Prostate gland (tissue), 2 donors: Measurements from ENCODE around the gene IFNA2.

Source experiments
- POLR2A ChIP-seq: fragments of 450-650 bp; IDR thresholded peaks from one replicate; pipeline ENCODE4 v1.6.1; 2016; ENCODE audit warnings: antibody characterized with exemption, mild to moderate bottlenecking
- POLR2AphosphoS5 ChIP-seq: sonication (generic); formaldehyde crosslinking; IDR thresholded peaks from one replicate; pipeline ENCODE4 v1.6.1; 2017; ENCODE audit warnings: antibody characterized with exemption
- TF ChIP-seq, protein P1 (sequence below), 4 experiments: fragments of 200-600 bp in 2 of 4; fragments of 450-650 bp in 2 of 4; sonication (generic) in 2 of 4; IDR thresholded peaks; 1 replicate in 3 of 4; 2 replicates in 1 of 4; pipeline ENCODE4 v1.5.1; 2016 to 2019; ENCODE audit warnings: antibody characterized with exemption in 4 of 4, mild to moderate bottlenecking in 2 of 4, moderate library complexity in 2 of 4

DNA sequence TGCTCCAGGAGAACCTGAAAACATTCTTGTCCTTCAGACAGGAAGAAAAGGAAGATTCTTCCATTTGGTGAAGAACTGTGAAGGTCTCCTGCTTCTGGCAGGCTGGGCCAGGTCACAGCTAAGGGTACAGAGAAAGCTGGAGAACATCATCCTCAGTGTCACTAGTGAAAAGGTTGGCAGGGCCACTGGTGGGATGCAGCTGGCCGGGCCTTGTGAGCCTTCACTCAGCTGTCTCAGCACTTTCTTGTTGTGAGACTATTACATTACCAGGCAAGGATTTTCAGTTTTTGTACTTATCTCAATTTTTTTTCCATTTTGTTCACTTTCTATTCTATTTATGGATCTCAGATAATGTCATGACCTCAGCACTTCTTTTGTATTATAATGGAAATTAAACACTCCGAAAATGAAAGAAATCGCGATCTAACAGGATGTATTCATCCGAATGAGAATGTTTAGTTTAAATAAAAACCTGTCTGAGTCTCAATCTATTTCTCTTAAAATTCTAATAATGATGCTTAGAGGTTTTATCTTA, 13.8 kb upstream of the IFNA2 start:
- TF ChIP-seq, protein P1, sequence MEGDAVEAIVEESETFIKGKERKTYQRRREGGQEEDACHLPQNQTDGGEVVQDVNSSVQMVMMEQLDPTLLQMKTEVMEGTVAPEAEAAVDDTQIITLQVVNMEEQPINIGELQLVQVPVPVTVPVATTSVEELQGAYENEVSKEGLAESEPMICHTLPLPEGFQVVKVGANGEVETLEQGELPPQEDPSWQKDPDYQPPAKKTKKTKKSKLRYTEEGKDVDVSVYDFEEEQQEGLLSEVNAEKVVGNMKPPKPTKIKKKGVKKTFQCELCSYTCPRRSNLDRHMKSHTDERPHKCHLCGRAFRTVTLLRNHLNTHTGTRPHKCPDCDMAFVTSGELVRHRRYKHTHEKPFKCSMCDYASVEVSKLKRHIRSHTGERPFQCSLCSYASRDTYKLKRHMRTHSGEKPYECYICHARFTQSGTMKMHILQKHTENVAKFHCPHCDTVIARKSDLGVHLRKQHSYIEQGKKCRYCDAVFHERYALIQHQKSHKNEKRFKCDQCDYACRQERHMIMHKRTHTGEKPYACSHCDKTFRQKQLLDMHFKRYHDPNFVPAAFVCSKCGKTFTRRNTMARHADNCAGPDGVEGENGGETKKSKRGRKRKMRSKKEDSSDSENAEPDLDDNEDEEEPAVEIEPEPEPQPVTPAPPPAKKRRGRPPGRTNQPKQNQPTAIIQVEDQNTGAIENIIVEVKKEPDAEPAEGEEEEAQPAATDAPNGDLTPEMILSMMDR (IDR thresholded peaks at IDR 0.05): no peak
- TF ChIP-seq POLR2AphosphoS5 (no peak), POLR2A (no peak)
